ENCODE results near the gene ACACA.

DNA sequence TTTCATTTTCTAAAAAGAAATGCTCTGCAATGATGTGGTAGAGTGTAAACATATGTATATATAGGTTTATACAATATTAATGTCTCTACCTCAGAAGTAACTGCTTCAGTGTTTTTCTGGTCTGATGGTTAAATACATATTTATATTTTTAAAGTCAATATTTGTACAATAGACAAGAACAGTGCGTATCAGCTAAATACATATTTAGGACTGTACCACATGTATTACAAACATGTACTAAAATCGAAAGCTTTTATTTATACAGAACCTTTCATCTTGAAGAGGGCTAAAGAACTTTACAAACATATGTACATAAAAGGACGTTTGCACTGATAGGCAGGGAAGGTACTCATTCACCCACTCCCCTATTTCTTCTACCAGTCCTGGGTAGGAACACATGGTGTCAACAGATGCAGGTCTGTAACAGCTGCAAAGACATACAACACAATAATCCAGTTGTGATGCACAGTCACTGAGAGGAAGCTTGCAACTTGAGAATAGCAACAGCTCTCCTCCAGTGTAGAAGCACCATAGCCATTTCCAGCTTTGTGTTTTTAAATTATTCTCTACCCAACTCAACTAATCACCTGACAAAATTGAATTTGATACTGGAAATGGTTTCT lies 237.8 kb downstream of the ACACA start:
- no peak for TF ChIP-seq CTCF (conservative IDR thresholded peaks at IDR 0.05 in 1 of 2, IDR thresholded peaks at IDR 0.05 in 1 of 2; ENCODE audit: extremely low read depth in 1 of 2, insufficient read depth in 1 of 2, low read depth in 1 of 2, low read length in 2 of 2)
- TF ChIP-seq EZH2 (IDR thresholded peaks at IDR 0.05; ENCODE audit: borderline replicate concordance, low read length), result no peak
